EH (cell line): ENCODE data around the gene HOGA1.
"Not testable (repeated sequence)": the region's sequence is repeated elsewhere in the genome, so short reads cannot be mapped to it uniquely, and the experiment has no call there.

Source experiments
- DNase-seq: peaks from one replicate; pipeline ENCODE4 v3.0.0-alpha.2; 2015; ENCODE audit warnings: low read depth

The HOGA1 gene

DNA sequence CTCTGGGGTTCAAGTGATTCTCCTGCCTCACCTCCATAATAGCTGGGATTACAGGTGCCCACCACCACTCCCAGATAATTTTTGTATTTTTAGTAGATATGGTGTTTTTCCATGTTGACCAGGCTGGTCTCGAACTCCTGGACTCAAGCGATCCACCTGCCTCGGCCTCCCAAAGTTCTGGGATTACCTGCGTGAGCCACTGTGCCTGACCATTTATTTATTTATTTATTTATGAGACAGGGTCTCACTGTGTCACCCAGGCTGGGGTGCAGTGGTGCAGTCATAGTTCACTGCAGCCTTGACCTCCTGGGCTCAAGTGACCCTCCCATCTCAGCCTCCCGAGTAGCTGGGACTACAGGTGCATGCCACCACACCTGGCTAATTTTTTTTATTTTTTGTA lies 29.9 kb upstream of the HOGA1 start:
- not testable (repeated sequence) for DNase-seq

DNA sequence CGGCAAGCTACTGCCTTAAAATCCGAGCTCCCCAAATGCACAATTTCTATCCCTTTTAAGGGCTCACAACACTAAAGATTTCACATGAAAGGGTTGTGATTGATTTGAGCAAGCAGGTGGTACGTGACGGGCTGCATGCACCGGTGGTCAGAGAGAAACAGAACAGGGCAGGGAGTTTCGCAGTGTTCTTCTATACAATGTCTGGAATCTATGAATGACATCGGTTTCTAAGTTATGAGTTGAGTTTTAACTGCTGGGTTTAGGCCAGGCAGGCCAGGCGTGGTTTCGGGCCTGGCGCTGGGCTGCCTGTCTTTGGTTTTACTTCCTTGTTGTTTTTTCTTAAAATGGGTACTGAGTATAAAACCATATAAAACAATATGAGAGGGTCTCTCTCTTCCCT lies 28.6 kb upstream of the HOGA1 start:
- not testable (repeated sequence) for DNase-seq

DNA sequence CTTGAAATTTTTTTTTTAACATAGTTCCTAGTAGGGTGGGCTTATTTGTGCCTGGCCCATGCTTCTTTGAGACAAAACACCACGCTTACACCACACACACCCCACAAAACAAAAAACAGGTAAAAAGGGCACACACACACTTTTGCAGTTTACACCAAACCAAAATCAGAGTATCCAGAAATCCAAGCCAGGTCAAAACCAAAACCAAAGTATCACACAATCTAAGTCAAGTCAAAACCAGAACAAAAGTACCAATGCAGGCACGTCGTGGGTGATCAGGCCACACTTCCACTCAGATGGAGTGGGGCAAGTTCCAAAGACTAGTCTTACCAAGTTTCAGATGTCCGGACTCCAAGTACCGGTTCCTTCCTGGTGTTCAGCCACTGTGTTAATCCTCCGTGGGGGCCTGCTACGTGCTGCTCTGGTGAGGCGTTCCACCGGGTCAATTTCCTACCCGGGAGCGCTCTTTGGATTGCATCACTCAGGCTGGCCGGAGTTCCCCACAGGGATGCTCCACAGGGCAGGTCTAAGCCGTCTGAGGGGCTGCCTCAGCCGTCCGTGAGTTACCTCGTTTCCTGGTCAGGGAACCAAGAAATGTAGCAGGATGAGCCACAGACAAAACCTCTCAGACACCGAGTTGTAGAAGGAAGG lies 23.3 kb upstream of the HOGA1 start:
- DNase-seq: not testable (repeated sequence)

DNA sequence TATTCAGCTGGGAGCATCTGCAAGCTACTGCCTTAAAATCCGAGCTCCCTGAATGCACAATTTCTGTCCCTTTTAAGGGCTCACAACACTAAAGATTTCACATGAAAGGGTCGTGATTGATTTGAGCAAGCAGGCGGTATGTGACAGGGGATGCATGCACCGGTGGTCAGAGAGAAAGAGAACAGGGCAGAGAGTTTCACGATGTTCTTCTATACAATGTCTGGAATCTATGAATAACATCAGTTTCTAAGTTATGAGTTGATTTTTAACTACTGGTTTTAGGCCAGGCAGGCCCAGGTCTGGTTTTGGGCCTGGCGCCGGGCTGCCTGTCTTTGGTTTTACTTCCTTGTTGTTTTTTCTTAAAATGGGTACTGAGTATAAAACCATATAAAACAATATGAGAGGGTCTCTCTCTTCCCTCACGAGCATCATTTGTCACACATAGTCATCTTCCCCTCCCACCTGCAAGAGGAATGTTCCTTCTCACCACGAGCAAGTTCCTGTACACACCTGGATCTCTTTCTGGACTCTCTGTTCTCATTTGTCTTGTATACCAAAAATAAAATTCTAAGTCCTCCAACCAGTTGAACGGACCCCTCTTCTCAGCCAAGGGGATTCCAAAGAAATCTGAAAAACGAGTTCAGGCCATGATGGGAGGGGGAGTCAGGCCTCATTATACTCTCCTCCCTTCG lies 22.7 kb upstream of the HOGA1 start:
- DNase-seq: not testable (repeated sequence)

DNA sequence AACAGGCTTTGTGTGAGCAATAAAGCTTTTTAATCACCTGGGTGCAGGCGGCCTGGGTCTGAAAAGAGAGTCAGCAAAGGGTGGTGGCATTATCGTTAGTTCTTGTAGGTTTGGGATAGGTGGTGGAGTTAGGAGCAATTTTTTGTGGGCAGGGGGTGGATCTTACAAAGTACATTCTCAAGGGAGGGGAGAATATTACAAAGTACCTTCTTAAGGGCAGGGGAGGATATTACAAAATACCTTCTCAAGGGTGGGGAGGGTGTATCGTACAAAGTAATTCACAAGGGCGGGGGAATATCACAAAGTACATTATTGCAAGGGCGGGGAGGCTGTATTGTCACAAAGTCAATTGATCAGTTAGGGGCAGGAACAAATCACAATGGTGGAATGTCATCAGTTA lies 21.9 kb upstream of the HOGA1 start:
- not testable (repeated sequence) for DNase-seq

DNA sequence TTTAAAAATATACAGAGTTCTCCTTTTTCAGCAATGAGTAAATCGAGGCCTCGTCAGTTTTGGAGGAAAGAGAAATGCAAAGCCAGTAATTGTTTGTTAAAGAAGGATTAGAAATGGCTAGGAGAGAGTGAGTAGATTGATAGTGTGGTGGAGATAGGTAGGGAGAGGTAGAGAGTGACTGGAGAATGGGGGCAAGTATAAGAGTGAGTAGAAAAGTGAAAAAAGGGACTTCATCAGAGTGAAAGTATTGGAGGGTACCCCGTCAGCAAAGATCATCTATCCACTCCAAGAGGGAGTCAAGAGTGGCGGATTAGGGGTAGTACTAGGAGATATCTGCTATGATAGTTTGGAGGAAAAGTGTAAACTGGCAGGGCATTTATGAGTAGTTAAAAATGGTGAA lies 20.9 kb upstream of the HOGA1 start:
- no peak for DNase-seq

DNA sequence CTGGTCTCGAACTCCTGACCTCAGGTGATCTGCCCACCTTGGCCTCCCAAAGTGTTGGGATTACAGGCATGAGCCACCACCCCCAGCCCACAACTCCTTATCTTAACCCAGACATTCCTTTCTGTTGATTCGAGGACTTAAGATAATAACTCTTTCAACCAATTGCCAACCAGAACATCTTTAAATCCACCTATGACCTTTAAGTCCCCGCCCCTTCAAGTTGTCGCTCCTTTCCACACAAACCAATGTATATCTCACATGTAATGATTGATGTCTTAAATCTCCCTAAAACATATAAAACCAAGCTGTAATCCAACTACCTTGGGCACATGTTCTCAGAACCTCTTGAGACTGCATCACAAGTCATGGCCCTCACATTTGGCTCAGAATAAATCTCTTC lies 19.4 kb upstream of the HOGA1 start:
- no peak for DNase-seq

DNA sequence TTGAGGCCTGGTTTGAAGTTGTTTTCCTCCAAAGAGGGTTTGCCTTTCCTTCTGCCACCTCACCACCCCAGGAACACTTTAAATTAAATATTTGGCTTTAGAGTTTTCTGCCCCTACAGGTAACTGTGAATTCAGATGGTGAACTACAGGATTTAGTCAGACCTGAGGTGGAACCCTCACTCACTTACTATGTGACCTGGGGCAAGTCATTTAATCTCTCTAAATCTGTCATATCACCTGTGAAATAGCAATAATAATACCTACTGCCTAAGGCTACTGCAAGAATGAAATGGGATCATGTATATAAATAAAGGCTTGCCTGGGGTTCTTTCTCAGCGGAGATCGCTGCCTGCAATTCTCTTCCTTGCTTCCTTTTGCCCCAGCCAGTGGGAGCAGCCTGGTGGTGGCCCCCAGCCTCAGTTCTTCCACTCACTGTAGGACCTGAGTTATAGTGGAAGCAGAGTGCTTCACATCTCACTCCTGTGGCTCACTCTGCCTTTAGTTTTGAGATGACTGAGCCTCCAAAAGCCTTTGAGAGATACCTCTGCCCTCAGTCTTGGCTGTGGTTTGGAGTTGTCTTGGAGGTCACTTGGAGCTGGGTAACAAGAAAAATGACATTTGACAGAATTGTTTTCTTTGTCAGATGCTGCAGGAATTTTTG lies 17.7 kb upstream of the HOGA1 start:
- DNase-seq: no peak

DNA sequence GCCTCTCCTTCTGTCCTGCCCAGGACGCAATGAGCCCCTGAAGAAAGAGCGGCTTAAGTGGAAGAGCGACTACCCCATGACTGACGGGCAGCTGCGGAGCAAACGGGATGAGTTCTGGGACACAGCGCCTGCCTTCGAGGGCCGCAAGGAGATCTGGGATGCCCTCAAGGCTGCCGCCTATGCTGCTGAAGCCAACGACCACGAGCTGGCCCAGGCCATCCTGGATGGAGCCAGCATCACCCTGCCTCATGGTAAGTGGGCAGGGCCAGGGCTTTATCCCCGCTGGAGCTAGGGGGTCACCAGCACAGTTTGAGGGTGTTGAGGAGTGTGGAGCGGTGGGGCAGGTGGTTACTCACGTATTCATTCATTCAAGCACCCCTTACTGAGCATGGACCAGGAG lies 16.3 kb upstream of the HOGA1 start:
- no peak for DNase-seq

DNA sequence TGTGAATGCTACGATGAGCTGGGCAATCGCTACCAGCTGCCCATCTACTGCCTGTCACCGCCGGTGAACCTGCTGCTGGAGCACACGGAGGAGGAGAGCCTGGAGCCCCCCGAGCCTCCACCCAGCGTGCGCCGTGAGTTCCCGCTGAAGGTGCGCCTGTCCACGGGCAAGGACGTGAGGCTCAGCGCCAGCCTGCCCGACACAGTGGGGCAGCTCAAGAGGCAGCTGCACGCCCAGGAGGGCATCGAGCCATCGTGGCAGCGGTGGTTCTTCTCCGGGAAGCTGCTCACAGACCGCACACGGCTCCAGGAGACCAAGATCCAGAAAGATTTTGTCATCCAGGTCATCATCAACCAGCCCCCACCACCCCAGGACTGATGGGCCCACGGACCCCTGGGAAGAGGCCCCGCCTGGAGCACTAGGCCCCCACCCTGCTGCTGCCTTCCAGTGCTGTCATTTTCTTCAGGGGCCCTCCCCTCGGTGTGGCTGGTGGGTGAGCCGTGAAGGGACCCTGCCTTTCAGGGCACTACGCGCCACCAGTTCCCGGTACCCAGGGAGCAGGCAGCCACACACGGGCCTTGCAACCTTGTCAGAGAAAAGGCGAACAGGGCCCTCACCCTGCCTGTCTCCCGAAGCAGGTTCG lies 13.9 kb upstream of the HOGA1 start:
- DNase-seq: no peak

DNA sequence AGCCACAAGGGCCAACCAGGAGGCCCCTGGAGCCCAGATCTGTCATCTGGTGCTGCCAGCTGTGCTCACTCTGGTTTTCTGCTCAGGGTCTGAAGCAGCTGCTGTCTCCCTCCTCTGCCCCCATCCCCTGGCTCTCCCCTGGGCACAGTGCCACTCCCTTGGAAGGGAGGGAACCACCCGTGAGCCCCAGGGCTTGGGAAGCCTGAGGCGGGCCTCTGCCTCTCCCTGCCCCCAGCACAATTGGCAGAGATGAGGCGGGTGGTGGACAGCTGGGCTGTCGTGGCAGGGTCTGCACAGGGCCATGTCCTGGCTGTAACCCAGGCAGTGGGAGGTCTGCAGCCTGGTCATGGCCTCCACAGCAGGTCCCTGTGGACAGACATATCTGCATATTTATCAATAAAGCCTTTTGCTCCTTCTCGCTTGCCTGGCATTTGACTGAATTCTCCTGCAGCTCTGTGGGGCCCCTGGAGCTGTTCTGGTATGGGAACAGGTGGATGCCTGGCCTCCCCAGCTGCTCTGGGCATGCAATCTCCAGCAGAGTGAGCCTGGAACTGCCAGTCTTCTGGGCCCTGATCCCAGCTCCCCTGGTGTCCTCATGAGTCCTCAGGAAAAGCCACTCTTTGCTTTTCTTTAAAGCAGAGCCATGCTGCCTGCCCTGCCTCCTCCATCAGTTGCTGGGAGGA lies 13.3 kb upstream of the HOGA1 start:
- DNase-seq: no peak

DNA sequence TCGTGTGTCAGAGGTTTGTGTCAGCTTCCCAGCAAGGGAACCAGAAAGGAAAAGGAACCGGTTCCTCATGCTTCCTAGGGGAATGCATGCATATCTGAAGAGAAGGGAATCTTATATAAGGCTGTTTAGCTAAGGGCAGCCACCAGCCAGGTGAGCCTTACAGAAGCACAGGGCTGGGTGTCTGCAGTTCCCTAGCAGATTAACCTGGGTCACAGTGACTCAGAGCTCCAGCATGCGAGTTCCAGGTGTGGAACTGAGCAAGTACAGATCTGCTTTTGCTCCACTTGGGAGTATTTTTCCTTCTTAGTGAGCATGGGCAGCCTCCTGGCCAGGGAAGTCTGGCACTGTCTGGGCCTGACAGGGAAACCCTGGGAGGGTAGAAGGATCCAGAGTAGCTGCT lies 12.6 kb upstream of the HOGA1 start:
- no peak for DNase-seq

DNA sequence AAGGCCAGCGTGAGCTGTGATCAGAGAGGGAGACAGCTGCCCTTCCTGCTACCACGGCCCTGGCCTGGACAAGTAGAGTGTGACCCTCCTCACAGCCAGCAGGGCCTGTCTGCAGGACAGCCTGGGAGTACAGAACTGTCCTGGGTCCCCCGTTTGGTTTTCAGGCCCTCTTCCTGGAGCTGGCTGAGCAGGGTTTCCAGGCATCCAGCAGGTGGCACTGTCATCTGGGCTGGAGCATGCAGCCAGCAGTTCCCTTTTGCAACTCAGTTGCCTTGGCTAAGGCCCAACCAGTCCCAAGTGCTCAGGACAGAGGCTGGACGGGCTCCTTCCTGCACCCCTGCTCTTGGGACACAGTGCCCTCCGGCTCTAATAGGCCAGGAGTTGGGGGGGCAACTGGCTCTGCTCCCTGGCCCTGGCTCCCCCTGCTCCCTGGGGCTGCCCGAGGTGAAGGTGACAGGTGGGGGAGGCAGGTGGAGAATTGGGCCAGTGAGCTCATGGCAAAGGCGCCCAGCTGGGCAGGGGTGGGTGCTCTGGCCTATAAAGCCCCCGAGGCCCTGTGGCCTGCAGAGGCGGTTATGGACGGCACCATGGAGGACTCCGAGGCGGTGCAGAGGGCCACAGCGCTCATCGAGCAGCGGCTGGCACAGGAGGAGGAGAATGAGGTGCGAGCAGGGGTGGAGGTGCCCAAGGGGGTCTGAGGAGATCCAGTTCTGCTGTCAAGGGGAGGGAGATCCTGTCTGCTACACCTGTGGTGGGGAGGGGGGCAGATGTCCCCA lies 11.8 kb upstream of the HOGA1 start, which contains the start of gene ANKRD2:
TSS of gene ANKRD2 (plus strand) at position 566 of the 776 bp plus-strand sequence. CDS start at position 576, 10 bp downstream.
- peak; percentile 82 for DNase-seq

DNA sequence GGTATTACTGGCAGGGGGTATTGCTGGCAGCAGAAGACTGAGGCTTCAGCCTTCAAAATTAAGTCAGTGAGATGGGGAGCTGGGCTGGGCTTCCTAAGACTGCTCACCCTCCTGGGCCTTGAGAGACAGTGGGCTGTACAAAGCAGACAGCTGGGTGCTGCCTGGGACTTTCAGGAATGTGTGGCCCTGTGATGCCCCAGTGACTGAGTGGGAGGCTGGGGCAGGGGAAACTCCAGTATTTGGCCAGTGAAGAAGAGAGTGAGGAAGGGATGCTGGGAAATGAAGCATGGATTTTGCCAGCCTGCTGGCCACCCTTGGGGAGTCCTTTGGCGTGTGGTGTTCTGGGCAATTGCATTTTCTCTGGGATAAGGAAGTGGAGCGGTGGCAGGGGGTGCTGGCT lies 11.2 kb upstream of the HOGA1 start:
- peak; percentile 62 for DNase-seq

DNA sequence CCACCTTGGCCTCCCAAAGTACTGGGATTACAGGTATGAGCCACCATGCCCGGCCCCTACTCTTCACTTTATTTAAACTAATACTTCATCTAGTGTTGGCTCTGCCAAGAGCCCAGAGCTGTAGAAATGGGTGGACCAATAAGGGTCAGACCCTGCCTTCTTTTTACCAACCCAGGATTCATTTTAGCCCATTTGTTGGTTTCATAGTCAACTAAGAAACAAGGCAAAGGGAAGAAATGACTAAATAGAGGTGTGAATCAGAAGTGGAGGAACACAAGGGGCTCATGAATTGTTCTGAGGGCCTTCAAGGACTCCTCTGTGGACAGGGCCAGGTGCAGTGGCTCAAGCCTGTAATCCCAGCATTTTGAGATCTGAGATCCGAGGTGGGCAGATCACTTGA lies 10.5 kb upstream of the HOGA1 start:
- no peak for DNase-seq

DNA sequence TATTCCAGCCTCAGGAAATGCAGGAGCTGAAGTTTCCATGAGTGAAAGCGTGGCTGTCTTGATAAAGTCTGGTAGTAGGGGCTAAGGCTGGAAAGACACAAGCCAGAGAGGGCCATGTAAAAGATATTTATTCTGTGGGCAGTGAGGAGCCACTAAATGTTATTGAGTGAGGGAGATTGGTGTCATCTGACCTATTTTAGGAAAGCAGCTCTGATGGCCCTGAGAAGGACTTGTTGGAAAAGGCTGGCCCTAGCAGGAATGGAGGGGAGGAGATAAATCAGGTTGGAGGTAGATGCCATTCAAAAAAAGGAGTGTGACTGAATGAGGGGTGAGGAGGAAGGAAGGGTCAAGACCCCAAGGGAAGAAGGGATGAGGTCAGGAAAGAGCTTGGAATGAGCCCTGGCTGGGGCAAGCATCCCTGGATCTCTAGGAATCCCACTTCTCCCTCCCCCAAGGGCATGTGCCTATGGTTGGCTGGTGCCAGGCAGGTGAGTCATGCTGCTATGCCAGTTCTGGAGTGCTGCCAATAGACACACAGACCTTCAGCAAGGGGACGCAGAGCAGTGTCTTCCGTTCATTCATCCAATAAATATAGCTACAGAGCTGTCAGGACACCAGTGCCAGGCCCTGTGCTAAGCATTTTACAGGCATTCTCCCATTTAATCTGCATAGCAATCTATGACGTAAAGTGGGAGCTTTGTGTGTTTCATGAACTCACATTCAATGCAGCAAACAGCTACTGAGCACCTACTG lies 9.6 kb upstream of the HOGA1 start:
- peak; percentile 94 for DNase-seq

DNA sequence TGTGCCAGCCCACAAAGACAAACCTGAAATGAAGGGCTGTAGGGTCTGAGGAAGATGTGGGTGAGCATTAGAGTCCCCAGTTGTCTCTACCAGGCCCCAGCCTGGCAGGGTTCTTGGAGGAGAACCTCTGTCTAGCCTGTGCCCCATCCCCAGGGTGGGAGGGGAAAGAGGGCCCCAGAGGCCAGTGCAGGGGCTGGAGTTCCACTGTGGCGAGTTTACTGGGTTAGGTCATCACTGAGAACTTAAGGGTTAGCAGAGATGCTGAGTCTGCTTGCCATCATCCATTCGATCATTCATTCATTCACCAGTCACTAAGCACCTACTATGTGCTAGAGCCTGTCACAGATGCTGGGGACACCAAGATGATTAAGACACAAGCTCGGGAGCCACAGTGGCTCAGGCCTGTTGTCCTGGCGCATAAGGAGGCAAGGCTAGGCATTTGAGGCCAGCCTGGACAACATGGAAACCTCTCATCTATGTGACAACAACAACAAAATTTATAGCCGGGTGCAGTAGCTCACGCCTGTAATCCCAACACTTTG lies 9.0 kb upstream of the HOGA1 start:
- no peak for DNase-seq

DNA sequence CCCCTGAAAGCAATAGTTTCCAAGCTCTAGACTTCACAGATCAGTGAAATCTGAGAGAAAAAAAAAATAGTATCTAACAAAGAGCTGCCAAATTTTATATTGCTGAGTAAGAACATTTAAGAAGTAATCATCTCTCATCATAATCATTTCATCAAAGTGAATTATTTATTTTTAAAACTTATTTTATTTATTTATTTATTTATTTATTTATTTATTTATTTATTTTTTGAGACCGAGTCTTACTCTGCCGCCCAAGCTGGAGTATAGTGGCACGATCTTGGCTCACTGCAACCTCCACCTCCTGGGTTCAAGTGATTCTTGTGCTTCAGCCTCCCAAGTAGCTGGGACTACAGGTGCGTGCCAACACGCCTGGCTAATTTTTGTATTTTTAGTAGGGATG lies 7.7 kb upstream of the HOGA1 start:
- not testable (repeated sequence) for DNase-seq

DNA sequence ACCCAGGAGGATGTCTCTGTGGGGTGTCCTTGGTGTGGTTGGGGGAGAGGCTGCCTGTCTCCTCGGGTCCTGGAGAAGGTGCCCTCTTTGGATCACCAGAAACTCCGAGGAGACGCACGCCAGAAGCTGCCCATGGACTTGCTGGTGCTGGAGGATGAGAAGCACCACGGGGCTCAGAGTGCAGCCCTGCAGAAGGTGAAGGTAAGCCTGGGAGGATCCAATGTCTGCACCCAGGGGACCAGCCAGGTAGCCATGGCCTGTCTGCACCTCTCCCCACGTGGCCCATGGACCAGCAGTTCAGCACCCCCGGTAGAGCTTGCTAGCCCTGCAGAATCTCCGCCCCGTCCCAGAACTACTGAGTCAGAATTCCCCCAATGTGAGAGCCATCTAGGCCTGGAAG lies 6.5 kb upstream of the HOGA1 start:
- DNase-seq: no peak

DNA sequence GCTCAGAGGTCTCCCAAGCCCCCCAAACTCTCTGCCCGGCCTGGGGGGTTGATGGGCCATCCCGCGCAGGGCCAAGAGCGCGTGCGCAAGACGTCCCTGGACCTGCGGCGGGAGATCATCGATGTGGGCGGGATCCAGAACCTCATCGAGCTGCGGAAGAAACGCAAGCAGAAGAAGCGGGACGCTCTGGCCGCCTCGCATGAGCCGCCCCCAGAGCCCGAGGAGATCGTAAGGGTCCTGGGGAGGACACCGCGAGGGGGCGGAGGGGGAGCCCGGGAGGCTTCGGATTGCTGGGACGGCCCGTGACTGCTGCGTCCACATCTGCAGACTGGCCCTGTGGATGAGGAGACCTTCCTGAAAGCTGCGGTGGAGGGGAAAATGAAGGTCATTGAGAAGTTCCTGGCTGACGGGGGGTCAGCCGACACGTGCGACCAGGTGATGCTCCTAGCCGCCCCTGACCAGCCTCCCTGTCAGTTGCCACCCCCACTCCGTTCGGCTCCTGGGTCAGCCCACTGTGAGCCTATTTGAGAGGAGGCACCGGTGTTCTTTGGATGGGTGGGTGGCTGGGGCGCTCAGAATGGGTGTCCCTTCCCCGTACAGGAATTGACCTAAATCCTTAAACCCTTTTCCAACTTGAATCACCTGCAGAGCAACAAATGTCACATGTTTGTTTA lies 5.9 kb upstream of the HOGA1 start:
- no peak for DNase-seq
